GM10847 (cell line): Measurements from ENCODE around the gene NKAIN2.

Experiments
- POLR2A ChIP-seq: IDR thresholded peaks from 2 replicates; pipeline ENCODE4 v1.6.1; 2011; ENCODE audit not compliant: insufficient read length; ENCODE audit errors: extremely low read depth

NKAIN2 gene

DNA sequence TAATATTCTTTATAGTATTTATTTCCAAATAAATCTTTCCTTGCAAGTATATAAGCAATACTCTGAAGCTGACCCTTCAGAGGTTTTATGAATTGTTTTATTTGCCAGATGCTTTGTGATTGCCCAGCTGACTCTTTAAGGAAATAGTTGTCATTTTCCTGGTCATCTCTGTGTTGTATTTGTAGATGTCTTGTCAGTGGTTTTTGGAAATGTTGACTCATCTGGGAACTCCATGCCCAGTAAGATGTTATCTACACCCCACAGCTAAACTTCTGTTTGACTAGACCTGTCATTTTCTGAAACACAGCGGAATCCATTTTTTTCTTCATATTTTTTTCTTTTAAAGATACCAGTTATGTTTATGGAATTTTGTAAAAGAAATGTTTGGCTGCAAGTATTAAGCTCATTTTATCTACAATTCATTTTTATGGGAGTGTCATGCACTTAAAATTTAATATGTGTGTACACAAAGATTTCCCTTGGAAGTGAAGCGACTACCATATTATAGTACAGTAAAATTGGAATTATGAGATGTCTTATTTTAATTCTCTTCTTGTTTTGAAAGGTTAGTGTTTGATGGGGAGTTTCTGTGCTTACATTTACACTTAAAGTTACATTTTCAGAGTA is 491.0 kb downstream of the NKAIN2 start:
- no peak for TF ChIP-seq POLR2A

DNA sequence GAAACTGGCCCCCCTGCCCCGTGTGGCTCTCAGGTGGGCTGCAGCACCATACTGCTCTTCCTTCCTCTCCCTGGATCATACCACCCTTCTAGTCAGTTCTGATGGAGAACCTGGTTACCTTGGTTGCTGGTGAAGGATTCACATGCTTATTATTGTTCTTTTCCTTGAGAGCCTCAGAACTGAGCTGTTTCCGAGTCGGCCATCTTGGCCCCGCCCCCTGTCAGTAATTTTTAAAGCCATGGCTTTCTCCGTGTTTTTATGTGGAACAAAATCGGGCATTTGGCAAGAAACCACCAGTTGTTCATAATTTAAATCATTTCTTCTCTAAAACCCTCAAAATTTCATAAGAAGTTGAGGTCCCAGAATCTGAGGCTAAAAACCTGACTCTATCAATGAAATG is 493.8 kb downstream of the NKAIN2 start:
- no peak for TF ChIP-seq POLR2A

DNA sequence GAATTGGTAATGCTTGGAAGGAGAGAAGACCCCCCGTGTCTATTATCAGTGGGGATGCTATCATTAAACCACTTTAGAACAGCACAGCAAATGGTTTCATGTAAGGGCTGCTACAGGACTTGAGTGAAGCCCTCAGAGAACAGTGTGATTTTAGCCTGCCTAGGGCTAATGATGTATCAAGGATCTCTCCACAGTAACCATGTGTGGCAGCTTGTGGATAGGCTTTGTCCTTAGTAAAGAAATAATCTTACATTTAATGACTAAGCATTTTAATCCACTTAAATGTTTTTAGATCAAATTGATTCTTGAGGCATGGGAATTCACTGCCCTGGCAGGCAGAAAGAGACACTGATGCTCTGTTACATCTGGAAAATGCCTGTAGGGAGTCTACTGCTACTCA is 495.1 kb downstream of the NKAIN2 start:
- no peak for TF ChIP-seq POLR2A

DNA sequence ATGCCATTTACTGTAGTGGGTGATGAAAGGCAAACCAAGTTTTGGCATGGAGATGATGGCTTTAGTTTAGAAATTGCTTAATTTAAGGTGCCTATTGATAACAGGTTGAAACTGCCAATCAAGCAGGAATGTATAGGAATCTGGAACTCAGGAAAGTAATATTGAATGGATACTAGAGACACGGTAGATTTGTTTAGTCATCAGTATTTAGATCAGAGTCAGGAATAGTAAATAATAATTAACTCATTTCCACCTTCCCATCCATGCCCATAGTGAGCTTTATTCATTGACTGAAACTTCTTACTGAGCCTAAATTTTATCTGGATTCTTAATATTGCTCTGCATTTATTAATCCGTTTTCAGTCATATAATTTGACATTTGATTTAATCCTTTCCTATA is 500.3 kb downstream of the NKAIN2 start:
- no peak for TF ChIP-seq POLR2A

DNA sequence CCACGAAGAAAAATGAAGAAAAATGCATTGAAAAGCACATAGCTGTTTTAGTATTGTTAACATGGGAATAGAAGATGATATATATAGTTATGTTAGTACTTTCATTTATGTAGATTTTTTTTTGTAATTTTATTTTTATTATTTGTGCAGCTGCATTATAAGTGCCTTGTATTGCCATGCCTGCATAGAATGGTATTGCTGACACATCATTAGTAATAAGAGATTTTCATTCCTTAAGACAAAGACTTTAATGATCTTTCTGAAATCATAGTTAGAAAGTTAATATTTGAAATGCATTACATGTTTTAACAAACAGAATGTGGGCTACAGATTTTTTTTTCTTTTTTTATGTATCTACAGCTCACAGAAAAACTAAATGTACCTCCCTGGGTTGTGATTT is 506.5 kb downstream of the NKAIN2 start:
- no peak for TF ChIP-seq POLR2A

DNA sequence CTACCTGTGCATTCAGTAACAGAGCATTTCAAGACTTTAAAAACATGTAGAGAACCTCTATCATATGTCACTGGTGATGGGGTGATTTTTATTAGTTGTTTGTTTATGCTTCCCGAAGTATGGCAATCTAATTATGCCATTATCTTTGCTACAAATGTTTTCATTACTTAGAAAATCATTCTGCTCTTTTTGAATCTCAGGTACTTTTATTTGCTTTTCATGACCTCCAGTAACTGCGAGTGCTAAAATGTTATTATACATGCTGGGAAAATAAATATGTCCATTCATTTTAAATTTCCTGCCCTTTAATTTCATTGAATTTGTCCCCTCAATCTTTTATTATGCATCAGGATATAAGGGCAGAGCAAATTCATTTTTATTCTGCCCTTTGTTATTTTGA is 515.7 kb downstream of the NKAIN2 start:
- TF ChIP-seq POLR2A: no peak

DNA sequence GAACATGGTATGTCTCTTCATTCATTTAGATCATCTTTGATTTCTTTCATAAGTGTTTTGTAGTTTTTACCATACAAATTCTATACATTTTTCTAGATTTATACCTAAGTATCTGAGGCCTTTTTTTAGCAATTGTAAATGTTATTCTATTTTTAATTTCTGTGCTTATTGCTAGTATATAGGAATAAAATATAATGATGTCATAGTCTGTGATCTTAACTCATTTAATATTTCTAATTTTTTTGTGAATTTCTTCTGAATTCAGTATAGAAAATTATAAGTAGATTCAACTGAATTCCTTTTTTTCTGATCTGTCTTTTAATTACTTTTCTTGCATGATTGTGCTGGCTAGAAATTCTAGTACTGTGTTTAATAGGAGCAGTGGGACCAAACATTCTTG is 520.6 kb downstream of the NKAIN2 start:
- no peak for TF ChIP-seq POLR2A

DNA sequence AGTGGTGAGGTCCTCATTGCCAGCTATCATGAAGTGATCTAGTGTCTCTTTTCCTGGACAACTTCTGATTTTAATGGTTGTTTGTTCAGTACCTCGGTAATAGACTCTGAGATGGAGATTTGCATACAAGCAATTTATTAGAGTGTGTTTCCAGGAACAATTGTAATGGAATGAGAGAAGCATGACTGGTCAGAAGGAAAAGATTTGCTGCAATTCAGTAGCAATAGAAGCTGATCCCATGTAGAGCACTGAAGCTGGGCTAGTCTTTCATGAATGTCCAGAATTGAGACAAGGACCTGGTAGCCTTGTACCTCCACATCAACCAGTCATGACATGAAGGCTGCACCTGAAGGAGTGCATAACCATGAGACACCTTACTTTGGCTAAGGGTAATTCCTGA is 526.5 kb downstream of the NKAIN2 start:
- no peak for TF ChIP-seq POLR2A

DNA sequence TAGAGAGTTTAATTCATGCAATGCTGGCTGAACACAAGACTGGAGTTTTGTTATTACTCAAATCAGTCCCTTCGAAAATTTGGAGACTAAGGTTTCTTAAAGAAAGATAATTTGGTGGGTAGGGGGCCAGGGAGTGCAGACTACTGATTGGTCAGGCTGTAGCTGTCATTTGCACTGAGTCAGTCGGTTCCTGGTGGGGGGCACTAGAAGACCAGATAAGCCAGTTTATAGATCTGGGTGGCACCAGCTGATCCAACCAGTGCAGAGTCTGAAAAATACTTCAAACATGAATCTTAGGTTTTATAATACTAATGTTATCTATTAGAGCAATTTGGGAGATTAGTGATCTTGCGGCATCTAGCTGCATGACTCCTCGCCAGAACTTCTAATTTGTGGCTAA is 530.7 kb downstream of the NKAIN2 start:
- TF ChIP-seq POLR2A: no peak

DNA sequence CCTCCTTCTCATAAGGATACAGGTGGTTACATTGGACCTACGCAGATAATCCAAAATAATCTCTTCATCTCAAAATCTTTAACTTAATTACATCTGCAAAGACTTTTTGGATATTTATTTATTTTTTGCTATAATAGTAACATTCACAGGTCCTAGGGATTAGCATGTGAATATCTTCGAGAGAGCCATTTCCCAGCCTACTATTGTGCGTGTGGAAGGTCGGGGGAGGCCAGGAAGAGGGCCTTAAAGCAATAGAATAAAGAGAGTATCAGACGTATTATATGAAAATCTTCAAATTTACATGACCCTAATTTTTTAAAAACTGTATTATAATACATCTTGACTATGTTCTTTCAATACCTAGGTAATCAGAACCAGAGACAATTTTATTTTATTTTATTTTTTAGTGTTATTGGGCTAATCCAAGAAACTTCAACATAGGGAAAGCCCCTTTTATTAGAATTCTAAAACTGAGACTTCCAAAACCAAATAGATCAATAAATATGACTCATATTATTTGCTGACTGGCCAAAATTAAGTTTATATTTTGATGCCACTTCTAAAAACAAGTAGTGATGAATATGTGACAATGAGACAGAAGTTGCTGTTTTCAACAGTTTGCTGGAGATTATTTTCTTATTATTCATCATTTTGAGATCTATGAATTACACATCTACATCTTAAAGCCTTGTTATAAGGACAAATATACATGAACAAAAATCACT is 536.1 kb downstream of the NKAIN2 start:
- TF ChIP-seq POLR2A: no peak

DNA sequence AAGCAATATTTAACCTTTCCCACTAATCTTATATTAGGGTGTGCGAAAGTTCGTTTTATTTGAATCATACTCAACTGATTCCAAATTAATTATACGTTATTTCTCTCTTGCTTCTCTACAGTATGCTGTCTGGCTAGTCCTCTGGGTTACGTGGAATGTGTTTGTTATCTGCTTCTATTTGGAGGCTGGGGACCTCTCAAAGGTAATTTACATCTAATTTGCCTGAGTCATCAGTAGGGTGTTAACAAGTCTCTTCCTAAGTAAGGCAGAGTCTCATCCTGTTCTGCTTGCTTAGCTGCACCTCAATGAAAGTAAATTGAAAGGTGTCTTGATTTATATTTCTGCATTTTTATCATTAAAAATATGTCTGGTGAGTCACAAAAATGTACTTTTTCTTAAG is 551.5 kb downstream of the NKAIN2 start:
- no peak for TF ChIP-seq POLR2A

DNA sequence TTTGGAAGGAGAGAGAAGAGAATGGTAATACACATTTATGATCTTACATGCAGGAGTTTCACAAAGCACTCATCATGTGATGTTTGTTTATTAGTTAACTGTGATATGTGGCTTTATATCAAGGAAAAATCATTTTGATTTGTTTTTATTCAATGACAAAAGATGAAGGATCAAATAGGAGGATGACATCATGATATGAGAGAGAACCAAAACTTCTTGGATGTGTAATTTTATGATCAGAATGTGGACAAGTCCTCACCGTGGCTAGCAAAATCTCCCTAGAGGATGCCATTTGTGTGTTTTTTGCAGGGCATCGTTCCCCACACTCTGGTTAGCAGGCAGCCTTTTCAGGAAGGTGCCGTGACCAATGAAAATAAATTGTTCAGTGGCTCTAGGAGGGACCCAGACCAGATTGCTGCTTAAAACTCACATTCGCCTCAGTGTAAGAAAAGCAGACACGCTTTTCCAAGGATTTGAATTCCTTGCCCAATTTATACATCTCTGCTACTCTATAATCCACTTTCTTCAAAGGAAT is 552.7 kb downstream of the NKAIN2 start:
- TF ChIP-seq POLR2A: no peak

DNA sequence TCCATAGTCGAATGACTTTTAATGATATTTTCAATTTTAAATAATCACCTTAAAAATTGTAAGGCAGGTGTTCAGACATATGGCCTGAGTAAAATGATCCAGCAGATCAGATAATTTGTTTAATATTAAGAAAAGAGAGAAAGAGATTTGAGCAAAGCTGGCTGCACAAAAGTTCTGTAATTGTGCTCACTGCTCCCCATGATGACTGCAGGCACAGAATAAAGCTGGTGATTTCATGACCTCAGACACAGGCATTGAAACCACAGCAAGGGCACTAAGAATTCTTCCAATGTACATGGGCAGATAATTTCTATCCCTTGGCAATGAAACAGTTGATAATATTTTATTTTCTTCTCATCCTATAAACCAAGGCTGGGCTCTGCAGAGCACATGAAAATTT is 553.1 kb downstream of the NKAIN2 start:
- TF ChIP-seq POLR2A: no peak

DNA sequence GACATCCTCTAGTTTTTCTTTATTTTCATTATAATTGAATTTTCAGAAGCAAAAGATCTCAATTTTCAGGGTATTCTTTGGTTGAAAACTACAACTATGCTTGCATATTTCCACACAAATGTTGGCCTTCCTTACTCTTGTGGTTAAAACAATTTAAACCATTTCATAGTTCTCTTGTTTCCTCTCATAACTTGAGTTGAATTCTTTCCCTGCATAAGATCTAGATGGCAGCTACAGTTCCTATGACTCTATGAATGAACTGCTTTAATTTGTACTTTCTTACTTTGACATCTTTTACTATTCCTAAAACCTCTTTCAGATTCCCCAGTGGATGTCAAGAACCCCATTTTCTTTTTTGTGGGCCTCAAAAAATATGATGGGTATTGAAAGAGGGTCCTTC is 564.5 kb downstream of the NKAIN2 start:
- TF ChIP-seq POLR2A: no peak

DNA sequence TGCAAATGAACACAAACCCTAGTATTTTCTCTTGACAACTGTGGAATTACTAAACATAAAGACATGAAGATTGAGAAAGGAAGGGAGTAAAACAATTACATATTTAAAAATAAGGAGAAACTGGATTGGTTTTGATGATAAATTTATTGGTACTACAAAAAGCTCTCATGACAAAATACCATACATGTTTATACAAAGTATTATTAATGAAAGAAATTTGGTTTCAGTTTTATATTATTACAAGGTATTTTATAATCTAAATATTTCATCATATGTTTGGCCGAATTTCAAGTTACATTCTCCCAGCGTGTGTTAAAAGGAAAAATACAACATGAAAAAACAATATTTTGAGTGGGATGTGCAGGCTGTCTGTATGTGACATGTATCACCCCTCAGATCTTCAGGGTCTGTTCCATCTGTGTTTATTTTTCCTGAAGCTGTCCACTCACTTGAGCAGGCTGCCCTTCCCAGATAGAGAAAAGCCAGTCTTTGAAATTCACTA is 568.4 kb downstream of the NKAIN2 start:
- no peak for TF ChIP-seq POLR2A

DNA sequence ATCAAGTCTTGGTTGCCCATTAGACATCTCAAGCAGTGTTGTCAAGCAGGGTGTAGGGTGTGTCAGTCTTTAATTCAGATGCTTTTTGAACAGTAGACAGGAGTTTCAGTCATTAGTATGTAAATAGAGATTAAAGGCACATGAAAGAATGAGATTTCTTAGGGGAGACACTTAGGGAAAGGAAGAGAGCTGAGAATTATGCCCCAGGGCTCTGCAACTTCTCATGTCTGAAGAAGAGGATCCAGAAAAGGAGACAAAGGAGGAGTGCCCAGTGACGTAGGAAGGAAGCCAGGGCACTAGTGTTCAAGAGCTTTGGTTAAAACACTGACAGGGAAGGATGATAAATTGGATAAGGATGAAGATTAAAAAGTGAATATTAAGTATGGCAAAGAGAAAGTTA is 569.7 kb downstream of the NKAIN2 start:
- no peak for TF ChIP-seq POLR2A

DNA sequence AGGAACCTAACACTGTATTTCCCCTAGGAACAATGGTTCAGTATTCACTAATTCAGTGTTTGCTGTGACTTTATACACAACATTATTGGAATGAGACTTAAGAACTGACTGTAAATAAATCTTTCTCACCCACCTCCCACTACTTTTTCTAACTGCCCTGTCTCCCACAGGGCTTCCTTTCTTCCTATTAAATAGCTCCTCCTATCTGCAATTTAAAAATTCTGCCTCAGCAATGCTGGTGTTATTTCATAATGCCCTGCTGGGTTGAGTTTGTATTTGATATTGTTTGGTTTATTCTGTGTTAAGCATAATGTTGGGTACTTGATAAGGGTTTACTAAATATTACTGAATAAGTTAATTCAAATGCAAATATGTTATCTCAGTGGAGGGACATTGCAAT is 585.5 kb downstream of the NKAIN2 start:
- no peak for TF ChIP-seq POLR2A

DNA sequence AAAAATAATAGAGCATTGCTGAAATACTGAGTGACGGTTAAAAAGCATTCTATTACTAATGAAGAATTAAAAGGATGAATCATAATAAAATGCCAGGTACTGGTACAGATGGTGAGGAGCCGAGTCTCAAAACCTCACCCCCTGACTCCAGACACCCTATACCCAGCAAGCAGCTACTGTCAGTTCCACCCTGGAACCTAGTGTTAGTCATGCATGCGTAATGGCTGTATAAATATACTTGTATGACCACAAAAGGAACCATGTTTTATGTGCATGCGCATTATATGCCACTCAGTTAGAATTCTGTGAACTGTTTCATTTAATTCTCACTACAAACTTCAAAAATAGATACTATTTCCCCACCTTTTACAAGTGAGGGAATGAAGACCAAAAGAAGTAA is 589.9 kb downstream of the NKAIN2 start:
- no peak for TF ChIP-seq POLR2A
